ENCODE data around the gene LNPEP.

GRCh38 chr5:96930589-96930988 lies 5.3 kb upstream of the LNPEP start:
- no peak for TF ChIP-seq CTCF (IDR thresholded peaks at IDR 0.05)
- TF ChIP-seq EP300 (IDR thresholded peaks at IDR 0.05) = no peak
